Measurements from ENCODE around the gene ARL2BP. TPM values are rescaled to one million over a fixed set of nuclear protein-coding genes. Genes with fewer than 3 reads are reported as not detected.
A peak's percentile ranks its signal among the peaks of the same experiment; 100 is the strongest.

Gene ARL2BP
- total RNA-seq, 1 donor from 2014 or later, result 41.5 TPM

- H3K4me1 Mint-ChIP-seq, result no peaks in the 10 kb centered on the region
- Histone ChIP-seq H3K27ac (no peak overlapping the region), H3K9me3 (ENCODE audit: low read depth) (no peaks in the 10 kb centered on the region), H3K4me3 (no peak overlapping the region), H3K36me3 (peaks cover 3% of the 10 kb centered on the region), H3K27me3 (no peaks in the 10 kb centered on the region), H3K79me2 (ENCODE audit: low read depth) (peaks cover 32% of the 10 kb centered on the region), H4K20me1 (ENCODE audit: low read depth) (no peaks in the 10 kb centered on the region), H3K4me2 (no peak overlapping the region), H3F3A (ENCODE audit: low read depth) (peaks cover 3% of the 10 kb centered on the region), H3K9ac (no peak overlapping the region), H2AFZ (replicated peaks) (no peak overlapping the region), H3K4me1 (no peaks in the 10 kb centered on the region)
- H3K36me3 Mint-ChIP-seq, result peaks cover 29% of the 10 kb centered on the region
- H3K9me3 Mint-ChIP-seq, result peaks cover 18% of the 10 kb centered on the region
- H3K4me3 Mint-ChIP-seq, result no peak overlapping the region
- H3K27me3 Mint-ChIP-seq (ENCODE audit: insufficient read depth, low read depth), result peaks cover 2% of the 10 kb centered on the region
- TF ChIP-seq EZH2phosphoT487 (IDR thresholded peaks at IDR 0.05) (no peak), EZH2 (IDR thresholded peaks at IDR 0.05) (no peak)
- TF ChIP-seq, protein P1, sequence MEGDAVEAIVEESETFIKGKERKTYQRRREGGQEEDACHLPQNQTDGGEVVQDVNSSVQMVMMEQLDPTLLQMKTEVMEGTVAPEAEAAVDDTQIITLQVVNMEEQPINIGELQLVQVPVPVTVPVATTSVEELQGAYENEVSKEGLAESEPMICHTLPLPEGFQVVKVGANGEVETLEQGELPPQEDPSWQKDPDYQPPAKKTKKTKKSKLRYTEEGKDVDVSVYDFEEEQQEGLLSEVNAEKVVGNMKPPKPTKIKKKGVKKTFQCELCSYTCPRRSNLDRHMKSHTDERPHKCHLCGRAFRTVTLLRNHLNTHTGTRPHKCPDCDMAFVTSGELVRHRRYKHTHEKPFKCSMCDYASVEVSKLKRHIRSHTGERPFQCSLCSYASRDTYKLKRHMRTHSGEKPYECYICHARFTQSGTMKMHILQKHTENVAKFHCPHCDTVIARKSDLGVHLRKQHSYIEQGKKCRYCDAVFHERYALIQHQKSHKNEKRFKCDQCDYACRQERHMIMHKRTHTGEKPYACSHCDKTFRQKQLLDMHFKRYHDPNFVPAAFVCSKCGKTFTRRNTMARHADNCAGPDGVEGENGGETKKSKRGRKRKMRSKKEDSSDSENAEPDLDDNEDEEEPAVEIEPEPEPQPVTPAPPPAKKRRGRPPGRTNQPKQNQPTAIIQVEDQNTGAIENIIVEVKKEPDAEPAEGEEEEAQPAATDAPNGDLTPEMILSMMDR (IDR thresholded peaks at IDR 0.05), result no peak
- no peak overlapping the region for H3K27ac Mint-ChIP-seq
- DNase-seq (ENCODE audit: low spot score), result no peak
These were observed 42.8 kb upstream of the ARL2BP start for GRCh38 chr16:57202095-57202886.

DNA sequence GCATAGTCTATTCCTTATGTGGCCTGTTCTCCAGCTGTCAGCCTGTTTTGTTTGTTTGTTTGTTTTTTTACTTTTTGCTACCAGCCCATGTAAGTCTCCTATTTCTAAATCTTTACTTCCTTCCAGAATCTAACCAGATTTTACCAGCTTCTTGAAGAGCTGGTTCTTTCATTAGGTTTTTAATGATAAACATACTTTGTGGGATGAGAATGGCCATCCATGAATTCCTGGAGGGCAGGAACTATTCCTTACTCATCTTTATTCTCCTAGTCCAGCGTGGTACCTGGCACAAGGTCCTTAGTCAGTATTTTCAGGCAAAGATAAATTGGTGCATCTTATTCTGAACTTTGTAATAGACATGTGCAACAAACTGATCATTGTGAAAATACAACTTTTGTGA lies 41.6 kb upstream of the ARL2BP start:
- Histone ChIP-seq H3K4me3 (no peak overlapping the region), H3K9me3 (ENCODE audit: low read depth) (no peaks in the 10 kb centered on the region), H2AFZ (replicated peaks) (no peak overlapping the region), H4K20me1 (ENCODE audit: low read depth) (no peaks in the 10 kb centered on the region), H3K9ac (no peak overlapping the region), H3K4me1 (no peaks in the 10 kb centered on the region), H3K4me2 (no peak overlapping the region), H3K79me2 (ENCODE audit: low read depth) (peaks cover 21% of the 10 kb centered on the region), H3K36me3 (peaks cover 3% of the 10 kb centered on the region), H3K27ac (no peak overlapping the region), H3K27me3 (no peaks in the 10 kb centered on the region), H3F3A (ENCODE audit: low read depth) (peaks cover 3% of the 10 kb centered on the region)
- DNase-seq (ENCODE audit: low spot score), result no peak
- Mint-ChIP-seq H3K4me1 (no peaks in the 10 kb centered on the region), H3K4me3 (no peak overlapping the region), H3K36me3 (peaks cover 31% of the 10 kb centered on the region), H3K27ac (no peak overlapping the region), H3K9me3 (peaks cover 15% of the 10 kb centered on the region), H3K27me3 (ENCODE audit: insufficient read depth, low read depth) (peaks cover 2% of the 10 kb centered on the region)
- TF ChIP-seq EZH2phosphoT487 (IDR thresholded peaks at IDR 0.05), result no peak
- TF ChIP-seq, protein P1 (IDR thresholded peaks at IDR 0.05), result no peak
- no peak for TF ChIP-seq EZH2 (IDR thresholded peaks at IDR 0.05)

DNA sequence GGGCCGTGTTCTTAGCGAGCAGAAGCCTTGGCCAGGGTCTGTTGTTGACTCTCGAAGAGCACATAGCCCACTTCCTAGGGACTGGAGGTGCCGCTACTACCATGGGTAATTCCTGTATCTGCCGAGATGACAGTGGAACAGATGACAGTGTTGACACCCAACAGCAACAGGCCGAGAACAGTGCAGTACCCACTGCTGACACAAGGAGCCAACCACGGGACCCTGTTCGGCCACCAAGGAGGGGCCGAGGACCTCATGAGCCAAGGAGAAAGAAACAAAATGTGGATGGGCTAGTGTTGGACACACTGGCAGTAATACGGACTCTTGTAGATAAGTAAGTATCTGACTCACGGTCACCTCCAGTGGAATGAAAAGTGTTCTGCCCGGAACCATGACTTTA lies 40.4 kb upstream of the ARL2BP start:
- Histone ChIP-seq H3K79me2 (ENCODE audit: low read depth) (peaks cover 14% of the 10 kb centered on the region), H3K4me2 (no peak overlapping the region), H3K9me3 (ENCODE audit: low read depth) (no peaks in the 10 kb centered on the region), H3K4me1 (no peaks in the 10 kb centered on the region), H3K27ac (no peak overlapping the region), H3K27me3 (no peaks in the 10 kb centered on the region), H3K4me3 (no peak overlapping the region), H2AFZ (replicated peaks) (no peak overlapping the region), H4K20me1 (ENCODE audit: low read depth) (no peaks in the 10 kb centered on the region), H3K9ac (no peak overlapping the region), H3F3A (ENCODE audit: low read depth) (peaks cover 3% of the 10 kb centered on the region), H3K36me3 (peaks cover 3% of the 10 kb centered on the region)
- no peak overlapping the region for H3K4me3 Mint-ChIP-seq
- TF ChIP-seq, protein P1 (IDR thresholded peaks at IDR 0.05), result peak; percentile 25
- TF ChIP-seq EZH2 (IDR thresholded peaks at IDR 0.05) (no peak), EZH2phosphoT487 (IDR thresholded peaks at IDR 0.05) (no peak)
- H3K9me3 Mint-ChIP-seq, result peaks cover 5% of the 10 kb centered on the region
- H3K36me3 Mint-ChIP-seq, result peaks cover 24% of the 10 kb centered on the region
- no peaks in the 10 kb centered on the region for H3K4me1 Mint-ChIP-seq
- no peak overlapping the region for H3K27ac Mint-ChIP-seq
- peak; percentile 25 for DNase-seq (ENCODE audit: low spot score)
- peaks cover 2% of the 10 kb centered on the region for H3K27me3 Mint-ChIP-seq (ENCODE audit: insufficient read depth, low read depth)
